ENCODE results near the gene PPM1J. TPM values are rescaled to one million over a fixed set of nuclear protein-coding genes. Genes with fewer than 3 reads are reported as not detected.

The PPM1J gene
- total and polyA plus RNA-seq, 2 of the 13 experiments (the other 11 are each of a cell fraction or from before 2014, with no cell fraction given) = 0.07 to 0.22 TPM

- intact Hi-C loops (cut with micrococcal nuclease; ENCODE audit: unreplicated experiment) = loop anchor here (2.0 kb wide), 1 partner anchor 23 kb away; the partner anchor contains the start of gene MOV10
- Histone ChIP-seq H3K9ac (ENCODE audit: insufficient read depth, low read depth, low read length) (peak overlapping the region; percentile 68; the same call in 1 of the 2 replicates), H3K4me2 (ENCODE audit: low read depth, low read length) (peak overlapping the region; percentile 70; the same call in 1 of the 2 replicates), H3K36me3 (replicated peaks in 1 of 2; ENCODE audit: control insufficient read depth in 1 of 2, insufficient read depth in 2 of 2, low read length in 2 of 2) (peaks cover 27 to 65% of the 10 kb centered on the region in 2 experiments), H3K9me3 (ENCODE audit: low read length) (no peaks in the 10 kb centered on the region), H3K27me3 (ENCODE audit: control insufficient read depth in 1 of 2, insufficient read depth in 2 of 2, low read length in 2 of 2) (no peaks in the 10 kb centered on the region), H3K79me2 (ENCODE audit: insufficient read depth, low read length) (no peaks in the 10 kb centered on the region), H2AFZ (ENCODE audit: low read length) (no peak overlapping the region), H3K4me1 (ENCODE audit: insufficient read depth, low read length) (peaks cover 58% of the 10 kb centered on the region), H4K20me1 (ENCODE audit: insufficient read depth, low read length) (no peaks in the 10 kb centered on the region), H3K4me3 (replicated peaks in 1 of 3; ENCODE audit: insufficient read depth in 1 of 3, low read depth in 2 of 3, low read length in 3 of 3) (no peak overlapping the region), H3K27ac (ENCODE audit: extremely low read length, insufficient read depth, low read length) (peak overlapping the region; percentile 93)
- BruUV-seq (replicated peaks) = no TSS peak
- in situ Hi-C loops (cut with HindIII; ENCODE audit: extremely low pct_ligation_motif_present, low pct_unique_long_range_greater_than_20kb) = no loop called here
- 93% methylated on average over 5 of the region's 9 CpGs for WGBS (ENCODE audit: low lambda C conversion rate)
- ATAC-seq = no peak
- TF ChIP-seq PBX2 (CRISPR knock-in tag; IDR thresholded peaks at IDR 0.05) (no peak), PRPF4 (IDR thresholded peaks at IDR 0.05; ENCODE audit: low read depth, low read length, poor library complexity, severe bottlenecking) (peak; percentile 79), RNF2 (conservative IDR thresholded peaks at IDR 0.05; ENCODE audit: low read depth) (no peak), USF2 (IDR thresholded peaks at IDR 0.05; ENCODE audit: low read depth, low read length) (no peak), USF2 (CRISPR knock-in tag; IDR thresholded peaks at IDR 0.05; ENCODE audit: borderline replicate concordance) (no peak), PREB (CRISPR knock-in tag; IDR thresholded peaks at IDR 0.05) (no peak), ZBTB38 (CRISPR knock-in tag; IDR thresholded peaks at IDR 0.05) (peak; percentile 81; the same call in 1 of the 2 replicates)
- ChIA-PET CTCF (ENCODE audit: low intra/inter-chr PET ratio, low total read pairs) (no interaction called here), POLR2A (interaction anchor here (1.1 to 9.2 kb wide), 11 partner anchors 8 to 375 kb away, joined by 4 to 251 read pairs (median 9); partner anchors contain the start of genes CAPZA1, LRIG2, MOV10 and PPM1J)
- no peak for FAIRE-seq
- no peak for DNase-seq (ENCODE audit: low spot score)
Measured at GRCh38 chr1:112697781-112698201, 17.3 kb downstream of the PPM1J start.

Data from HepG2 (cell line).